Nephron (organoid): ENCODE results near the gene ATP6V1B1.

ENCODE experiments used
- H3K27ac Mint-ChIP-seq, 3 experiments: 2 replicates each; pipeline ENCODE4 v1.8.0; 2020; ENCODE audit warnings: mixed read lengths in 3 of 3, mild to moderate bottlenecking in 2 of 3, moderate library complexity in 1 of 3
- H3K27me3 Mint-ChIP-seq: 2 replicates; pipeline ENCODE4 v1.8.0; 2021; ENCODE audit warnings: low read depth, mild to moderate bottlenecking, moderate library complexity, mixed read lengths
- H3K36me3 Mint-ChIP-seq: 2 replicates; pipeline ENCODE4 v1.8.0; 2020; ENCODE audit warnings: low read depth, mixed read lengths
- H3K4me1 Mint-ChIP-seq: 2 replicates; pipeline ENCODE4 v1.8.0; 2020; ENCODE audit warnings: mixed read lengths
- H3K4me3 Mint-ChIP-seq, 3 experiments: 2 replicates each; pipeline ENCODE4 v1.8.0; 2020; ENCODE audit warnings: mild to moderate bottlenecking in 3 of 3, mixed read lengths in 3 of 3, moderate library complexity in 2 of 3
- H3K9me3 Mint-ChIP-seq: 2 replicates; pipeline ENCODE4 v1.8.0; 2020; ENCODE audit warnings: mixed read lengths
- TF ChIP-seq, protein P1 (sequence below), 3 experiments: fragments of 200-600 bp; sonication (generic); IDR thresholded peaks; one replicate each; pipeline ENCODE4 v1.5.0; 2021; ENCODE audit warnings: antibody characterized with exemption in 3 of 3; ENCODE audit not compliant: unreplicated experiment in 3 of 3

The ATP6V1B1 gene

GRCh38 chr2:70947556-70948184 lies 12.0 kb downstream of the ATP6V1B1 start:
- H3K27ac Mint-ChIP-seq: no peak overlapping the region
- no peaks in the 10 kb centered on the region for H3K36me3 Mint-ChIP-seq
- H3K4me3 Mint-ChIP-seq: no peak overlapping the region
- TF ChIP-seq, protein P1, sequence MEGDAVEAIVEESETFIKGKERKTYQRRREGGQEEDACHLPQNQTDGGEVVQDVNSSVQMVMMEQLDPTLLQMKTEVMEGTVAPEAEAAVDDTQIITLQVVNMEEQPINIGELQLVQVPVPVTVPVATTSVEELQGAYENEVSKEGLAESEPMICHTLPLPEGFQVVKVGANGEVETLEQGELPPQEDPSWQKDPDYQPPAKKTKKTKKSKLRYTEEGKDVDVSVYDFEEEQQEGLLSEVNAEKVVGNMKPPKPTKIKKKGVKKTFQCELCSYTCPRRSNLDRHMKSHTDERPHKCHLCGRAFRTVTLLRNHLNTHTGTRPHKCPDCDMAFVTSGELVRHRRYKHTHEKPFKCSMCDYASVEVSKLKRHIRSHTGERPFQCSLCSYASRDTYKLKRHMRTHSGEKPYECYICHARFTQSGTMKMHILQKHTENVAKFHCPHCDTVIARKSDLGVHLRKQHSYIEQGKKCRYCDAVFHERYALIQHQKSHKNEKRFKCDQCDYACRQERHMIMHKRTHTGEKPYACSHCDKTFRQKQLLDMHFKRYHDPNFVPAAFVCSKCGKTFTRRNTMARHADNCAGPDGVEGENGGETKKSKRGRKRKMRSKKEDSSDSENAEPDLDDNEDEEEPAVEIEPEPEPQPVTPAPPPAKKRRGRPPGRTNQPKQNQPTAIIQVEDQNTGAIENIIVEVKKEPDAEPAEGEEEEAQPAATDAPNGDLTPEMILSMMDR (IDR thresholded peaks at IDR 0.05; ENCODE audit: unreplicated experiment in 3 of 3): no peak
- H3K9me3 Mint-ChIP-seq: no peaks in the 10 kb centered on the region
- H3K4me1 Mint-ChIP-seq: no peaks in the 10 kb centered on the region
- H3K27me3 Mint-ChIP-seq: peaks cover 88% of the 10 kb centered on the region

- Mint-ChIP-seq H3K36me3 (no peaks in the 10 kb centered on the region), H3K4me1 (no peaks in the 10 kb centered on the region), H3K9me3 (no peaks in the 10 kb centered on the region), H3K27me3 (peaks cover 88% of the 10 kb centered on the region), H3K27ac (no peak overlapping the region), H3K4me3 (peak overlapping the region; percentile 61 to 69 (median 67))
- TF ChIP-seq, protein P1 (IDR thresholded peaks at IDR 0.05; ENCODE audit: unreplicated experiment in 3 of 3): peak; percentile 93
Measured at GRCh38 chr2:70948337-70949003, 12.8 kb downstream of the ATP6V1B1 start.

DNA sequence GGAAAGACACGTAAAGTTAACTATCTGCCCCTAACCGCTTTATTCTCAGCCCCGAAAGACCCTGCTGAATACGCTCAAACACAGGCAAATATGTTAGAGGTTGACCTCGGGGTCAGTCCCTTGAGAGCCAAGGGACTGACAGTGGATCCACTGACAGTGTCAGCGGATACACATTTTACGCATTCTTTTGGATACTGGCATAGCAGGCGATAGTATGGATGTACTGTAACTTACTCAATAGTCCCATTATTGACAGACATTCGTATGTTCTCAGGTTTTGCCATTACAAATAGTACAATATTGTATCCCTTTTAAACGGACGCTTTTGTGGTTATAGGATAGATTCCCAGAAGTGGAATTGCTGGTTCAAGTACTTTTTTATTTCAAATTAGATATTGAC lies 13.4 kb downstream of the ATP6V1B1 start:
- TF ChIP-seq, protein P1 (IDR thresholded peaks at IDR 0.05; ENCODE audit: unreplicated experiment in 3 of 3): no peak
- no peaks in the 10 kb centered on the region for H3K9me3 Mint-ChIP-seq

GRCh38 chr2:70954886-70955285 lies 19.2 kb downstream of the ATP6V1B1 start:
- TF ChIP-seq, protein P1 (IDR thresholded peaks at IDR 0.05; ENCODE audit: unreplicated experiment in 3 of 3): no peak
- H3K27ac Mint-ChIP-seq: no peak overlapping the region
- peaks cover 75% of the 10 kb centered on the region for H3K27me3 Mint-ChIP-seq
- H3K4me3 Mint-ChIP-seq: no peak overlapping the region
- no peaks in the 10 kb centered on the region for H3K36me3 Mint-ChIP-seq
- no peaks in the 10 kb centered on the region for H3K9me3 Mint-ChIP-seq
- no peaks in the 10 kb centered on the region for H3K4me1 Mint-ChIP-seq

More for the DNA sequence above, 13.4 kb downstream of the ATP6V1B1 start:
- H3K27ac Mint-ChIP-seq: no peak overlapping the region
- H3K36me3 Mint-ChIP-seq: no peaks in the 10 kb centered on the region
- H3K4me3 Mint-ChIP-seq: no peak overlapping the region
- H3K4me1 Mint-ChIP-seq: no peaks in the 10 kb centered on the region
- H3K27me3 Mint-ChIP-seq: peaks cover 88% of the 10 kb centered on the region

DNA sequence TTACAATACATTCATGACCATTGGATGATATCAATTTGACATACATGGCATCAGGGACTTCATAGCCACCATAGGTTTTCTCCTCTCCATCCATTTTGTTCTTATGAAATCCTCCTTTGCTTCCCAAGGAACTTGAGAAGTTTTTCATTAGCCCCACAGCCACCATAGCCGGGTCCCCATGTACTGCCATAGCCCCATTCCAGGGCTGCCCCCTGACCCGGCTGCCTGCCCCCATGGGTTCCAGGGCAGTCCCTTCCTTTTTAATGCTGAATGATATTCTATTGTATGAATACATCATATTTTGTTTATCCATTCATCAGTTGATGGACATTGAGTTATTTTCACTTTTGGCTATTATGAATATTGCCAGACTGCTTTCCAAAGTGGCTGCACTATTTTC lies 20.4 kb downstream of the ATP6V1B1 start:
- Mint-ChIP-seq H3K27me3 (peaks cover 74% of the 10 kb centered on the region), H3K4me1 (no peaks in the 10 kb centered on the region), H3K36me3 (no peaks in the 10 kb centered on the region), H3K27ac (no peak overlapping the region), H3K9me3 (no peaks in the 10 kb centered on the region), H3K4me3 (no peak overlapping the region)
- TF ChIP-seq, protein P1 (IDR thresholded peaks at IDR 0.05; ENCODE audit: unreplicated experiment in 3 of 3): no peak

DNA sequence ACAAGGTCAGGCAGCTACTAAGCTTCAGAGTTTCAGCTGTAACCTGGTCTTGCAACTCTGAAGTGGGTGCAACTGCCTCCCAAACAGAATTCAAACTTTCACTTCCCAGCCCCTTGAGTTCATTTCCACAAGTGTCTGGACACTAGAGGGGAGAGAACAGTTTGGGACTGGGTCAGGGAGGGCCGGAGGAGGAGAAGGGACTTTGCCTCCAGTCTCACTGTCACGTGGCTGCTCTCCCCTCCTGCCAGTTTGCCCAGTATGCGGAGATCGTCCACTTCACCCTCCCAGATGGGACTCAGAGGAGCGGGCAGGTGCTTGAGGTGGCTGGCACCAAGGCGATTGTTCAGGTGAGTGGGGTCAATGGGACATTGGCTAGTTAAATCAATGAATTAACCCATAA lies 22.1 kb downstream of the ATP6V1B1 start:
- Mint-ChIP-seq H3K36me3 (no peaks in the 10 kb centered on the region), H3K27ac (no peak overlapping the region), H3K27me3 (peaks cover 72% of the 10 kb centered on the region), H3K4me1 (no peaks in the 10 kb centered on the region), H3K9me3 (no peaks in the 10 kb centered on the region), H3K4me3 (no peak overlapping the region)
- TF ChIP-seq, protein P1 (IDR thresholded peaks at IDR 0.05; ENCODE audit: unreplicated experiment in 3 of 3): no peak
